Pancreas (tissue), 10 donors: ENCODE results near the gene TGFBR2. TPM values are rescaled to one million over a fixed set of nuclear protein-coding genes. Genes with fewer than 3 reads are reported as not detected.

Source experiments
- ATAC-seq, 4 donors: fragments of 200-7000 bp; cut with Tn5 transposase; one replicate each; pipeline versions ENCODE4 v1.8.0 to v1.9.1; 2020; ENCODE audit warnings: mild to moderate bottlenecking in 4 of 4, moderate library complexity in 4 of 4
- DNase-seq, 6 donors: peaks; one replicate each; pipeline ENCODE4 v3.0.0-alpha.2; 2020
- FAIRE-seq: peaks from 2 replicates; lab custom pipeline; 2012; peaks lifted over from hg19 to GRCh38; lab: Jason Lieb, UNC
- H3K27ac ChIP-seq, 4 donors: fragments of 200-600 bp; sonication (generic); 1 replicate in 3 of 4; 2 replicates in 1 of 4; pipeline versions ENCODE4 v1.5.0 to v1.8.0; 2020
- H3K27me3 ChIP-seq, 4 donors: fragments of 200-600 bp; one replicate each; pipeline ENCODE4 v1.8.0; 2021
- H3K36me3 ChIP-seq, 3 donors: fragments of 200-600 bp; sonication (generic) in 1 of 3; one replicate each; pipeline versions ENCODE4 v1.5.0 to v1.8.0; 2020 to 2021
- H3K4me1 ChIP-seq, 3 donors: fragments of 200-600 bp; one replicate each; pipeline ENCODE4 v1.8.0; 2021
- H3K4me3 ChIP-seq, 4 donors: fragments of 200-600 bp; sonication (generic) in 2 of 4; one replicate each; pipeline versions ENCODE4 v1.5.0 to v1.8.0; 2020 to 2021
- H3K9me3 ChIP-seq, 4 donors: fragments of 200-600 bp; one replicate each; pipeline ENCODE4 v1.8.0; 2021
- CTCF ChIP-seq, 4 donors: fragments of 200-600 bp; sonication (generic) in 3 of 4; IDR thresholded peaks; one replicate each; pipeline versions ENCODE4 v1.5.0 to v1.8.0; 2021; ENCODE audit warnings: antibody characterized with exemption in 4 of 4
- WGBS, 2 donors: extraction: QIAGEN DNeasy Blood & Tissue Kit; methylation state at CpG; one replicate each; pipeline ENCODE4 v1.1.7; 2013; 5-methylcytosine and 5-hydroxymethylcytosine counted together
- intact Hi-C, 3 donors: fragments of 100-400 bp; cut with DNase I; formaldehyde crosslinking; loops; one replicate each; pipeline versions ENCODE4 v1.11.1 to v1.14.2; 2022
- polyA plus RNA-seq, 2 donors: library from polyadenylated mRNA; stranded (reverse); fragments of 200-250 nt; gene quantifications; one replicate each; pipeline ENCODE4 v1.2.3, GENCODE V29; 2013
- total RNA-seq, 6 donors: library from RNA; stranded (reverse); fragmentation: NEBNext Ultra II Directional in 4 of 6; extraction: Animal tissue kit (Norgen Biotek cat#: 25700) in 4 of 6; gene quantifications; one replicate each; pipeline versions ENCODE4 v1.2.1 to v1.2.4, GENCODE V29; 2021 to 2023
- donor health status: healthy with polysubstance abuse.
- donor health status: DM: no; HTN: no; CAD: no; lungs with moderate emphysema.
- donor health status: DM: no; HTN: no; CAD: no.
- donor health status: control.
- donor health status: control.
- donor health status: Bipolar disorder and iron deficiency.
- donor health status: DM: yes; HTN: yes; CAD: no.
- donor health status: DM: no; HTN: no; CAD: no.
- donor health status: DM: no; HTN: no; CAD: no.
- donor health status: DM: yes; HTN: yes; CAD: no.

TGFBR2 gene
- total and polyA plus RNA-seq, 8 donors, result 9.0 to 60.8 (median 31.1) TPM

GRCh38 chr3:30581982-30582381 is 24.4 kb upstream of the TGFBR2 start:
- WGBS, 2 donors, result 78 to 85% methylated on average over 2 of the region's 2 CpGs
- H3K27ac ChIP-seq, result no peak overlapping the region
- peaks cover 5 to 18% (median 12%) of the 10 kb centered on the region in 3 donors for H3K4me1 ChIP-seq
- no peaks in the 10 kb centered on the region for H3K36me3 ChIP-seq
- ATAC-seq, result no peak
- H3K9me3 ChIP-seq, result no peaks in the 10 kb centered on the region
- intact Hi-C loops, result no loop called here
- no peaks in the 10 kb centered on the region for H3K27me3 ChIP-seq
- H3K4me3 ChIP-seq, result no peak overlapping the region
- FAIRE-seq, result no peak
- TF ChIP-seq CTCF (IDR thresholded peaks at IDR 0.05), result no peak
- no peak for DNase-seq

GRCh38 chr3:30583973-30584372 is 22.4 kb upstream of the TGFBR2 start:
- intact Hi-C loops, result no loop called here

GRCh38 chr3:30585654-30586053 is 20.7 kb upstream of the TGFBR2 start:
- no peaks in the 10 kb centered on the region for H3K27me3 ChIP-seq
- WGBS, 2 donors, result 96 to 99% methylated on average over 4 of the region's 4 CpGs
- H3K36me3 ChIP-seq, result no peaks in the 10 kb centered on the region
- no peak for FAIRE-seq
- no peak overlapping the region for H3K4me3 ChIP-seq
- H3K4me1 ChIP-seq, result peaks cover 5 to 12% (median 10%) of the 10 kb centered on the region in 3 donors
- DNase-seq, result no peak
- intact Hi-C loops, result no loop called here
- ATAC-seq, result no peak
- no peak for TF ChIP-seq CTCF (IDR thresholded peaks at IDR 0.05)
- no peaks in the 10 kb centered on the region for H3K9me3 ChIP-seq
- no peak overlapping the region for H3K27ac ChIP-seq

More at GRCh38 chr3:30583973-30584372, 22.4 kb upstream of the TGFBR2 start:
- 34 to 53% methylated on average over 1 of the region's 1 CpG for WGBS, 2 donors
- Histone ChIP-seq H3K9me3 (no peaks in the 10 kb centered on the region), H3K4me3 (no peak overlapping the region), H3K27ac (no peak overlapping the region), H3K27me3 (no peaks in the 10 kb centered on the region), H3K4me1 (peaks cover 5 to 12% (median 10%) of the 10 kb centered on the region in 3 donors), H3K36me3 (no peaks in the 10 kb centered on the region)
- no peak for DNase-seq
- peak in 3 of 4 donors; percentile 41 to 76 (median 46) for ATAC-seq
- FAIRE-seq, result peak; percentile 20
- TF ChIP-seq CTCF (IDR thresholded peaks at IDR 0.05), result no peak

- intact Hi-C loops, result no loop called here
- H3K36me3 ChIP-seq, result no peaks in the 10 kb centered on the region
- no peaks in the 10 kb centered on the region for H3K9me3 ChIP-seq
- H3K27me3 ChIP-seq, result no peaks in the 10 kb centered on the region
- no peak for TF ChIP-seq CTCF (IDR thresholded peaks at IDR 0.05)
- H3K27ac ChIP-seq, result no peak overlapping the region
- DNase-seq, result no peak
- whole genome bisulfite sequencing, 2 donors, result 71 to 76% methylated on average over 4 of the region's 4 CpGs
- H3K4me3 ChIP-seq, result no peak overlapping the region
- peaks cover 5 to 12% (median 10%) of the 10 kb centered on the region in 3 donors for H3K4me1 ChIP-seq
- no peak for FAIRE-seq
- no peak for ATAC-seq
These were observed 20.1 kb upstream of the TGFBR2 start for GRCh38 chr3:30586096-30586805.
